ENCODE measurements around the gene SRP68.

Gene SRP68

DNA sequence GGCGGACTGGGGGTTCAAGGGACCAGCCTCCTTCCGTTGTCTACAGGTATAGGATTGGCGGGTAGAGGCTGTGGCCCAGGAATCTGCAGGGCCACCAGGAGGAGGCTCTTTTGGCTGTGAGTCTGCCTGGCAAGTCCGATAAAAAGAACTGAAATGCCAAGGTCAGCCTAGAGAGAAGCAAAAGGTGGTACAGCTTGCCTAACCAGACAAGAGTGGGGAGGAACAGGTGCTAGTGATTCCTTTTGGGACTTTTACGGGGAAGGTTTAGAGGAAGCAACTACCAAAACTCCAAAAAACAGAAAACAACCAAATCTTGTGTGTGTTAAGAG, 39.6 kb downstream of the SRP68 start:
- no peak for DNase-seq (ENCODE audit: low read depth)
- TF ChIP-seq, protein P1, sequence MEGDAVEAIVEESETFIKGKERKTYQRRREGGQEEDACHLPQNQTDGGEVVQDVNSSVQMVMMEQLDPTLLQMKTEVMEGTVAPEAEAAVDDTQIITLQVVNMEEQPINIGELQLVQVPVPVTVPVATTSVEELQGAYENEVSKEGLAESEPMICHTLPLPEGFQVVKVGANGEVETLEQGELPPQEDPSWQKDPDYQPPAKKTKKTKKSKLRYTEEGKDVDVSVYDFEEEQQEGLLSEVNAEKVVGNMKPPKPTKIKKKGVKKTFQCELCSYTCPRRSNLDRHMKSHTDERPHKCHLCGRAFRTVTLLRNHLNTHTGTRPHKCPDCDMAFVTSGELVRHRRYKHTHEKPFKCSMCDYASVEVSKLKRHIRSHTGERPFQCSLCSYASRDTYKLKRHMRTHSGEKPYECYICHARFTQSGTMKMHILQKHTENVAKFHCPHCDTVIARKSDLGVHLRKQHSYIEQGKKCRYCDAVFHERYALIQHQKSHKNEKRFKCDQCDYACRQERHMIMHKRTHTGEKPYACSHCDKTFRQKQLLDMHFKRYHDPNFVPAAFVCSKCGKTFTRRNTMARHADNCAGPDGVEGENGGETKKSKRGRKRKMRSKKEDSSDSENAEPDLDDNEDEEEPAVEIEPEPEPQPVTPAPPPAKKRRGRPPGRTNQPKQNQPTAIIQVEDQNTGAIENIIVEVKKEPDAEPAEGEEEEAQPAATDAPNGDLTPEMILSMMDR (IDR thresholded peaks at IDR 0.05; ENCODE audit: low read depth, low read length, missing control alignments): no peak
- no peak overlapping the region for H3K4me3 ChIP-seq (ENCODE audit: low read depth, low read length)
- in situ Hi-C loops (cut with HindIII; ENCODE audit: low sequenced_read_pairs): no loop called here

- no peak overlapping the region for H3K4me3 ChIP-seq (ENCODE audit: low read depth, low read length)
- no peak for DNase-seq (ENCODE audit: low read depth)
- TF ChIP-seq, protein P1 (IDR thresholded peaks at IDR 0.05; ENCODE audit: low read depth, low read length, missing control alignments): no peak
- in situ Hi-C loops (cut with HindIII; ENCODE audit: low sequenced_read_pairs): no loop called here
Observed at GRCh38 chr17:76032073-76032779, 40.1 kb downstream of the SRP68 start.

- TF ChIP-seq, protein P1 (IDR thresholded peaks at IDR 0.05; ENCODE audit: low read depth, low read length, missing control alignments): no peak
- DNase-seq (ENCODE audit: low read depth): no peak
- H3K4me3 ChIP-seq (ENCODE audit: low read depth, low read length): no peak within 1 kb of the TSS
- in situ Hi-C loops (cut with HindIII; ENCODE audit: low sequenced_read_pairs): no loop called here
Observed at GRCh38 chr17:76027159-76027839, 45.0 kb downstream of the SRP68 start, which contains the start of gene EVPL. Gene EVPL, minus strand, starts transcription at chr17:76027306. Its CDS starts 108 bp downstream, at chr17:76027198.

- no peak for DNase-seq (ENCODE audit: low read depth)
- in situ Hi-C loops (cut with HindIII; ENCODE audit: low sequenced_read_pairs): no loop called here
- no peak overlapping the region for H3K4me3 ChIP-seq (ENCODE audit: low read depth, low read length)
- TF ChIP-seq, protein P1 (IDR thresholded peaks at IDR 0.05; ENCODE audit: low read depth, low read length, missing control alignments): no peak
Observed at GRCh38 chr17:76026714-76027158, 45.6 kb downstream of the SRP68 start.

DNA sequence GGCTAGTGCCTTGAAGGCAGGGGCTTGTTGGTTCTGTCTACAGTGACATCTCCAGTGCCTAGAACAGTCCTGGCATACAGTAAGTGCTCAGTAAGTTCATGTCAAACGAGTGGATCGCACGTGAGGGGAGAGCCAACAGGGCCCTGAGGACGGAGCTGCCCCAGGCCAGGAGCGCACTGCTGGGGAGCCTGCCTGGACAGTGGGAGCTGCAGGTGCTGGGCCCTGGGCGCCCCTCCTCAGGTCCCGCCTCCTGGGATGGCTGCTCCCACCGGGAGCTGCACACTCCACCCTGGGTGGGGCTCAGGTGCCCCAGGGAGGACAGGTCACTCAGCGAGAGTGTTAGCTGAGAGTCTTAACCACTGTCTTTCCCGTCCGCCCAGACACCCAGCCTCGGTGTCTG, 47.0 kb downstream of the SRP68 start:
- in situ Hi-C loops (cut with HindIII; ENCODE audit: low sequenced_read_pairs): no loop called here
- DNase-seq (ENCODE audit: low read depth): no peak
- TF ChIP-seq, protein P1 (IDR thresholded peaks at IDR 0.05; ENCODE audit: low read depth, low read length, missing control alignments): no peak
- no peak overlapping the region for H3K4me3 ChIP-seq (ENCODE audit: low read depth, low read length)

DNA sequence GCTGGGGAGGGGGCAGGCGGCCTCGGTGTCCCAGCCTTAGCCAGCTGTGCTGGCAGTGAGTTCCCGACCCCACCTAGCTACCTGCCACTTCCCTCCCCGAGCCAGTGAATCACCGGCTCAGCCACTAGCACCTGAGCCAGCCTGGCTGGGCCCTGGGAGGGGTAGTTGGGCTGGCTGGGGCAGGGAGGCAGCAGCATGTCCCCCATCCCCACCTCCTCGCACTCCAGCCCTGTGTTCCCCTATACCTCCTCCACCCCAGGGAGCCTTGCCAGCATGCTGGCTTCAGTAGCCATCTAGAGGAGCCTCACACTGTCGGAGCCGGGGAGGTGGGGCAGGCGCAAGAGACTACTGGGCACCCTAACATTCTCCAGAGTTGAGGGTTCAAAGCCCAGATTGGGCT, 48.0 kb downstream of the SRP68 start:
- in situ Hi-C loops (cut with HindIII; ENCODE audit: low sequenced_read_pairs): no loop called here
- DNase-seq (ENCODE audit: low read depth): no peak
- TF ChIP-seq, protein P1 (IDR thresholded peaks at IDR 0.05; ENCODE audit: low read depth, low read length, missing control alignments): no peak
- no peak overlapping the region for H3K4me3 ChIP-seq (ENCODE audit: low read depth, low read length)

All from astrocyte of the cerebellum (primary cell).